Upper lobe of left lung (tissue), 6 donors: ENCODE measurements around the gene CELSR2. TPM values are rescaled to one million over a fixed set of nuclear protein-coding genes. Genes with fewer than 3 reads are reported as not detected.

ENCODE experiments used
- ATAC-seq, 2 donors: fragments of 200-7000 bp; cut with Tn5 transposase; one replicate each; pipeline ENCODE4 v1.9.1; 2022; ENCODE audit warnings: mild to moderate bottlenecking in 2 of 2, moderate library complexity in 2 of 2; ENCODE audit not compliant: low FRiP score in 2 of 2
- DNase-seq, 2 donors: peaks; one replicate each; pipeline ENCODE4 v3.0.0-alpha.2; 2019 to 2020
- H3K27ac ChIP-seq, 4 donors: fragments of 200-600 bp; sonication (generic); one replicate each; pipeline ENCODE4 v1.5.1; 2016 to 2019
- H3K27me3 ChIP-seq, 4 donors: fragments of 200-600 bp; sonication (generic); one replicate each; pipeline ENCODE4 v1.5.1; 2017 to 2019
- H3K36me3 ChIP-seq, 4 donors: fragments of 200-600 bp; sonication (generic); one replicate each; pipeline ENCODE4 v1.5.1; 2016 to 2019
- H3K4me1 ChIP-seq, 4 donors: fragments of 200-600 bp; sonication (generic); one replicate each; pipeline ENCODE4 v1.5.1; 2018 to 2019
- H3K4me3 ChIP-seq, 4 donors: fragments of 200-600 bp; sonication (generic); one replicate each; pipeline ENCODE4 v1.5.1; 2017 to 2019; ENCODE audit warnings: mild to moderate bottlenecking in 2 of 4, moderate library complexity in 1 of 4
- H3K9me3 ChIP-seq, 4 donors: fragments of 200-600 bp; sonication (generic); one replicate each; pipeline ENCODE4 v1.5.1; 2018 to 2019
- CTCF ChIP-seq, 6 experiments: fragments of 450-650 bp in 4 of 6; fragments of 200-600 bp in 2 of 6; sonication (generic) in 2 of 6; IDR thresholded peaks; one replicate each; pipeline ENCODE4 v1.5.1; 2016 to 2019; ENCODE audit warnings: antibody characterized with exemption in 6 of 6
- EP300 ChIP-seq, 4 donors: sonication (generic); formaldehyde crosslinking; IDR thresholded peaks; one replicate each; pipeline ENCODE4 v1.5.1; 2017; ENCODE audit warnings: antibody characterized with exemption in 4 of 4, control low read depth in 2 of 4
- POLR2A ChIP-seq, 4 donors: fragments of 450-650 bp; IDR thresholded peaks; one replicate each; pipeline ENCODE4 v1.5.1; 2016 to 2017; ENCODE audit warnings: antibody characterized with exemption in 4 of 4, mild to moderate bottlenecking in 2 of 4
- POLR2AphosphoS5 ChIP-seq, 2 donors: sonication (generic); formaldehyde crosslinking; IDR thresholded peaks; one replicate each; pipeline ENCODE4 v1.5.1; 2017; ENCODE audit warnings: antibody characterized with exemption in 2 of 2
- WGBS, 2 donors: methylation state at CpG; one replicate each; pipeline ENCODE4 v1.1.5; 2017 to 2018; 5-methylcytosine and 5-hydroxymethylcytosine counted together
- total RNA-seq, 6 donors: library from RNA; depleted of rRNA in 4 of 6; stranded (reverse); fragments of >200 nt in 4 of 6; gene quantifications; one replicate each; pipeline versions ENCODE4 v1.1.0 to v1.2.1, GENCODE V29; 2016 to 2021
- donor health status: DM: no; HTN: no; CAD: no; lungs with moderate emphysema.
- donor health status: DM: no; HTN: yes; CAD: no; lungs with severe emphysema.

The CELSR2 gene
- total RNA-seq, 6 donors from 2014 or later: 5.9 to 27.2 (median 8.8) TPM

DNA sequence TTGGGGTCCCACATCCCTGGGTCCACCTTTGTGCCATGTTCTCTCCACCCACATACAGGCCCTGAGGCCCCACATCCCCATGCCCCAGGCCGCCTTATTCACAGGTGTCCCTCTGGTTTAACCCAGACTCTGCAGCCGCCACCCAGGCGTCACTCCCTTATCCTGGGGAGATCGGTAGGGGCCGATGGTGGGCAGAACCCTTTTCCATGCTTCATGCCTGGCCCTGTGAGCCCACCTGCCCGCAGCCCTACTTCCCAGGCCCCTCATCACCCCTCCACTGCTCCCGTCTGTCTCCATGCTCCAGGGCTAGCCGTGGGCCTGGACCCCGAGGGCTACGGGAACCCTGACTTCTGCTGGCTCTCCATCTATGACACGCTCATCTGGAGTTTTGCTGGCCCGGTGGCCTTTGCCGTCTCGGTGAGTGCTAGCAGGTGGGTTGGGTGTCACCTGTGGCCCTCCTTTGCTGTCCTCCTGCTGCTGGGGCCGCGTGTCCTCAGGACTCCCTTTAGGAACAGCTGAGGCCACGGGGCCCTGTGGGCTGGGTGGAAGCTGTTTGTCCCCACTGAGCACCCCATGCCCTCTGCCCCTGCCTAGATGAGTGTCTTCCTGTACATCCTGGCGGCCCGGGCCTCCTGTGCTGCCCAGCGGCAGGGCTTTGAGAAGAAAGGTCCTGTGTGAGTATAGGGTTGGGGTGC, 21.4 kb downstream of the CELSR2 start:
- Histone ChIP-seq H3K9me3 (no peaks in the 10 kb centered on the region), H3K4me1 (peaks cover 5 to 24% (median 17%) of the 10 kb centered on the region in 4 donors), H3K27ac (no peak overlapping the region), H3K27me3 (no peaks in the 10 kb centered on the region), H3K4me3 (no peak overlapping the region), H3K36me3 (no peaks in the 10 kb centered on the region)
- no peak for TF ChIP-seq POLR2A (IDR thresholded peaks at IDR 0.05)
- TF ChIP-seq CTCF (IDR thresholded peaks at IDR 0.05): no peak
- TF ChIP-seq POLR2AphosphoS5 (IDR thresholded peaks at IDR 0.05): no peak
- TF ChIP-seq EP300 (IDR thresholded peaks at IDR 0.05): no peak
- DNase-seq (peak in 1 of 2 donors; percentile 68), ATAC-seq (no peak)
- WGBS, 2 donors: 93 to 94% methylated on average over 13 to 17 of the region's 20 CpGs

GRCh38 chr1:109271458-109271857, 22.1 kb downstream of the CELSR2 start:
- Histone ChIP-seq H3K27me3 (no peaks in the 10 kb centered on the region), H3K36me3 (no peaks in the 10 kb centered on the region), H3K4me1 (peaks cover 5 to 29% (median 19%) of the 10 kb centered on the region in 4 donors), H3K4me3 (no peak overlapping the region), H3K9me3 (no peaks in the 10 kb centered on the region), H3K27ac (no peak overlapping the region)
- DNase-seq (peak in 1 of 2 donors; percentile 43), ATAC-seq (no peak)
- no peak for TF ChIP-seq CTCF (IDR thresholded peaks at IDR 0.05)
- WGBS, 2 donors: 89 to 92% methylated on average over 4 to 5 of the region's 6 CpGs

- 92 to 96% methylated on average over 9 to 13 of the region's 13 CpGs for WGBS, 2 donors
Observed at GRCh38 chr1:109272021-109272799, 22.9 kb downstream of the CELSR2 start.

DNA sequence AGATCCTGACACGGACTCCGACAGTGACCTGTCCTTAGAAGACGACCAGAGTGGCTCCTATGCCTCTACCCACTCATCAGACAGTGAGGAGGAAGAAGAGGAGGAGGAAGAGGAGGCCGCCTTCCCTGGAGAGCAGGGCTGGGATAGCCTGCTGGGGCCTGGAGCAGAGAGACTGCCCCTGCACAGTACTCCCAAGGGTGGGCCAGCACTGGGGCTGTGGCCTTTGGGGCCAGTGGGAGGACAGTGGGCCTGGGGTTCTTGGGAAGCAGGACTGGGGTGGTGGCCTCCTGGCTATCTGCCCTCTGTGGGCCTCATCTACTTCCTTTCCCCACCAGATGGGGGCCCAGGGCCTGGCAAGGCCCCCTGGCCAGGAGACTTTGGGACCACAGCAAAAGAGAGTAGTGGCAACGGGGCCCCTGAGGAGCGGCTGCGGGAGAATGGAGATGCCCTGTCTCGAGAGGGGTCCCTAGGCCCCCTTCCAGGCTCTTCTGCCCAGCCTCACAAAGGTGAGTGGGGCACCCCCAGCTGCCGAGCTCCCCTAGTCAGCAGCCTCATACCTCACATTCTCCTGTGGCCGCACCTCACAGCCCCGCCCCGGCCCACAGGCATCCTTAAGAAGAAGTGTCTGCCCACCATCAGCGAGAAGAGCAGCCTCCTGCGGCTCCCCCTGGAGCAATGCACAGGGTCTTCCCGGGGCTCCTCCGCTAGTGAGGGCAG, 23.6 kb downstream of the CELSR2 start:
- no peak for TF ChIP-seq EP300 (IDR thresholded peaks at IDR 0.05)
- TF ChIP-seq POLR2AphosphoS5 (IDR thresholded peaks at IDR 0.05): no peak
- TF ChIP-seq POLR2A (IDR thresholded peaks at IDR 0.05): peak in 1 of 4 donors; percentile 25
- TF ChIP-seq CTCF (IDR thresholded peaks at IDR 0.05): peak in 1 of 6 experiments; percentile 23
- DNase-seq: no peak
- WGBS, 2 donors: 82 to 89% methylated on average over 15 to 16 of the region's 16 CpGs
- H3K27me3 ChIP-seq: no peaks in the 10 kb centered on the region
- ATAC-seq: peak in 1 of 2 donors; percentile 30
- peak overlapping the region; percentile 24 to 85 (median 77) for H3K27ac ChIP-seq
- no peaks in the 10 kb centered on the region for H3K9me3 ChIP-seq
- no peaks in the 10 kb centered on the region for H3K36me3 ChIP-seq
- H3K4me1 ChIP-seq: peaks cover 11 to 44% (median 28%) of the 10 kb centered on the region in 4 donors
- H3K4me3 ChIP-seq: peak overlapping the region in 3 of 4 donors; percentile 31 to 49 (median 45)

More at GRCh38 chr1:109272021-109272799, 22.9 kb downstream of the CELSR2 start:
- no peak for DNase-seq
- no peaks in the 10 kb centered on the region for H3K36me3 ChIP-seq
- H3K4me3 ChIP-seq: no peak overlapping the region
- no peak for TF ChIP-seq POLR2AphosphoS5 (IDR thresholded peaks at IDR 0.05)
- TF ChIP-seq POLR2A (IDR thresholded peaks at IDR 0.05): no peak
- no peak for TF ChIP-seq CTCF (IDR thresholded peaks at IDR 0.05)
- TF ChIP-seq EP300 (IDR thresholded peaks at IDR 0.05): no peak
- no peaks in the 10 kb centered on the region for H3K9me3 ChIP-seq
- H3K27me3 ChIP-seq: no peaks in the 10 kb centered on the region
- no peak for ATAC-seq
- H3K27ac ChIP-seq: peak overlapping the region in 2 of 4 donors; percentile 55 to 83
- peaks cover 7 to 36% (median 24%) of the 10 kb centered on the region in 4 donors for H3K4me1 ChIP-seq
